ENCODE results near the gene SEMA4B.

Gene SEMA4B

DNA sequence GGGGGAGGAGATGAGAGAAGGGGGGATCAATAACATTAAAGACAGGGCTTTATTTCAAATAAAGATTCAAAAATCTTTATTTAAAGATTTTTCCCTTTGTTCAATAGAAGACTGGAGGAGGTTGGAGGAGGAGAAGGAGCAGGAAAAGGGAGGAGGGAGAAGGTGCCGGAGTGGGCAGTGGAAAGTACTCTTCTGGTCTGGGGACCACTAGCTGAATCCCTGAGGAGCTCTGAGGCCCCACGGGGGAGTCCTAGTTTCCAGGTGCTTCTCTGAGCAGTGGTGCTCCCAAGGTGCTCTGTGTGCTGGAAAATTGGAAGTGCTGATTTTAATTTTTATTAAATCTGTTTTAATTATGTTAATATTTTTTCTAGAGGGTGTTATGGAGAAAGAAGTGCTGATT is 19.4 kb upstream of the SEMA4B start:
- TF ChIP-seq CEBPB (IDR thresholded peaks at IDR 0.05) (no peak), EGR1 (IDR thresholded peaks at IDR 0.05) (no peak), TCF12 (IDR thresholded peaks at IDR 0.05; ENCODE audit: low read depth) (no peak), NFIC (IDR thresholded peaks at IDR 0.05) (no peak), TEAD4 (IDR thresholded peaks at IDR 0.05) (no peak), EP300 (IDR thresholded peaks at IDR 0.05; ENCODE audit: borderline replicate concordance) (no peak)

DNA sequence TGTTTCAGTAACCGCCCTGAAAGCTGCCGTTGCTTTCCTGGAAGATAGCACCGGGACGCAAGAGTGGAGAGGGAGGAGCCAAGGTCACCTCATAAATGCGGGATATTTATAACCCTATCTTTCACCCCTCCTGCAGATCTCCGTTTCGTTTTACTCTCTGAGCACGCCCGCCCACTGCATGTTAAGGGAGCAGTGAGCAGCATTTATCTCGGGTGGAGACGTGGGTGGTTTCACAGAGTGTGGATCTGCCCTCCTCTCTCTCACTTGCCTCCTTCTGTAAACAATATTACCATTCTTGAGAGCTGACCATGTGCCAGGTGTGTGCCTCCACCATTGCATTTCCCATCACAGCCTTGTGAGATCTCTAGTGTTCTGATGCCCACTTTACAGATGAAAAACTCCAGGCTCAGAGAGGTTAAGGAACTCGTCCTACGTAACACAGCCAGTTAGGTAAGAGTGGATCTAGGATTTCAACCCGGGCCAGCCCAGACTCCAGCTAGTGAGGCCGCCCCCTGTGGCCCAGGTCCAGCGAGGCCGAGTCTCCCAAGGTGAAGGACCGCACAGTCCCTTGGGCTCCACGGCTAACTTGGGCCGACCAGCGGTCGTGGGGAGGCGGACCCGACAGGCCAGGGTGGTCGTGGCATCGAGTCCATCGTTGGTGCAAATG is 16.9 kb upstream of the SEMA4B start:
- peak; percentile 56; the same call in 1 of the 2 replicates for TF ChIP-seq EP300 (IDR thresholded peaks at IDR 0.05; ENCODE audit: borderline replicate concordance)
- TF ChIP-seq, protein P1, sequence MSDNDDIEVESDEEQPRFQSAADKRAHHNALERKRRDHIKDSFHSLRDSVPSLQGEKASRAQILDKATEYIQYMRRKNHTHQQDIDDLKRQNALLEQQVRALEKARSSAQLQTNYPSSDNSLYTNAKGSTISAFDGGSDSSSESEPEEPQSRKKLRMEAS (IDR thresholded peaks at IDR 0.05) = peak; percentile 80
- peak; percentile 59 for TF ChIP-seq CEBPB (IDR thresholded peaks at IDR 0.05)
- TF ChIP-seq ZBTB7A (IDR thresholded peaks at IDR 0.05; ENCODE audit: low read depth) = no peak
- TF ChIP-seq FOXM1 (IDR thresholded peaks at IDR 0.05; ENCODE audit: borderline replicate concordance, low read depth) = no peak; the same call in 1 of the 2 replicates
- TF ChIP-seq, protein P2, sequence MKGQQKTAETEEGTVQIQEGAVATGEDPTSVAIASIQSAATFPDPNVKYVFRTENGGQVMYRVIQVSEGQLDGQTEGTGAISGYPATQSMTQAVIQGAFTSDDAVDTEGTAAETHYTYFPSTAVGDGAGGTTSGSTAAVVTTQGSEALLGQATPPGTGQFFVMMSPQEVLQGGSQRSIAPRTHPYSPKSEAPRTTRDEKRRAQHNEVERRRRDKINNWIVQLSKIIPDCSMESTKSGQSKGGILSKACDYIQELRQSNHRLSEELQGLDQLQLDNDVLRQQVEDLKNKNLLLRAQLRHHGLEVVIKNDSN (IDR thresholded peaks at IDR 0.05) = 0 out of 2 replicates have a peak, but pooled peaks have one; percentile 10
- no peak for TF ChIP-seq YY1 (IDR thresholded peaks at IDR 0.05; ENCODE audit: low read depth)
- peak; percentile 40; the same call in 1 of the 2 replicates for TF ChIP-seq TEAD4 (IDR thresholded peaks at IDR 0.05)
- no peak for TF ChIP-seq TAF1 (IDR thresholded peaks at IDR 0.05; ENCODE audit: low read depth)
- peak; percentile 73; the same call in 1 of the 2 replicates for TF ChIP-seq EGR1 (IDR thresholded peaks at IDR 0.05)
- peak; percentile 55; the same call in 1 of the 2 replicates for TF ChIP-seq NFIC (IDR thresholded peaks at IDR 0.05)
- no peak for TF ChIP-seq RAD21 (IDR thresholded peaks at IDR 0.05; ENCODE audit: low read depth)
- TF ChIP-seq, protein P3, sequence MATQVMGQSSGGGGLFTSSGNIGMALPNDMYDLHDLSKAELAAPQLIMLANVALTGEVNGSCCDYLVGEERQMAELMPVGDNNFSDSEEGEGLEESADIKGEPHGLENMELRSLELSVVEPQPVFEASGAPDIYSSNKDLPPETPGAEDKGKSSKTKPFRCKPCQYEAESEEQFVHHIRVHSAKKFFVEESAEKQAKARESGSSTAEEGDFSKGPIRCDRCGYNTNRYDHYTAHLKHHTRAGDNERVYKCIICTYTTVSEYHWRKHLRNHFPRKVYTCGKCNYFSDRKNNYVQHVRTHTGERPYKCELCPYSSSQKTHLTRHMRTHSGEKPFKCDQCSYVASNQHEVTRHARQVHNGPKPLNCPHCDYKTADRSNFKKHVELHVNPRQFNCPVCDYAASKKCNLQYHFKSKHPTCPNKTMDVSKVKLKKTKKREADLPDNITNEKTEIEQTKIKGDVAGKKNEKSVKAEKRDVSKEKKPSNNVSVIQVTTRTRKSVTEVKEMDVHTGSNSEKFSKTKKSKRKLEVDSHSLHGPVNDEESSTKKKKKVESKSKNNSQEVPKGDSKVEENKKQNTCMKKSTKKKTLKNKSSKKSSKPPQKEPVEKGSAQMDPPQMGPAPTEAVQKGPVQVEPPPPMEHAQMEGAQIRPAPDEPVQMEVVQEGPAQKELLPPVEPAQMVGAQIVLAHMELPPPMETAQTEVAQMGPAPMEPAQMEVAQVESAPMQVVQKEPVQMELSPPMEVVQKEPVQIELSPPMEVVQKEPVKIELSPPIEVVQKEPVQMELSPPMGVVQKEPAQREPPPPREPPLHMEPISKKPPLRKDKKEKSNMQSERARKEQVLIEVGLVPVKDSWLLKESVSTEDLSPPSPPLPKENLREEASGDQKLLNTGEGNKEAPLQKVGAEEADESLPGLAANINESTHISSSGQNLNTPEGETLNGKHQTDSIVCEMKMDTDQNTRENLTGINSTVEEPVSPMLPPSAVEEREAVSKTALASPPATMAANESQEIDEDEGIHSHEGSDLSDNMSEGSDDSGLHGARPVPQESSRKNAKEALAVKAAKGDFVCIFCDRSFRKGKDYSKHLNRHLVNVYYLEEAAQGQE (IDR thresholded peaks at IDR 0.05; ENCODE audit: low read depth) = no peak
- no peak for TF ChIP-seq CREB1 (IDR thresholded peaks at IDR 0.05; ENCODE audit: low read depth)
- peak; percentile 34; the same call in 1 of the 2 replicates for TF ChIP-seq TCF12 (IDR thresholded peaks at IDR 0.05; ENCODE audit: low read depth)

DNA sequence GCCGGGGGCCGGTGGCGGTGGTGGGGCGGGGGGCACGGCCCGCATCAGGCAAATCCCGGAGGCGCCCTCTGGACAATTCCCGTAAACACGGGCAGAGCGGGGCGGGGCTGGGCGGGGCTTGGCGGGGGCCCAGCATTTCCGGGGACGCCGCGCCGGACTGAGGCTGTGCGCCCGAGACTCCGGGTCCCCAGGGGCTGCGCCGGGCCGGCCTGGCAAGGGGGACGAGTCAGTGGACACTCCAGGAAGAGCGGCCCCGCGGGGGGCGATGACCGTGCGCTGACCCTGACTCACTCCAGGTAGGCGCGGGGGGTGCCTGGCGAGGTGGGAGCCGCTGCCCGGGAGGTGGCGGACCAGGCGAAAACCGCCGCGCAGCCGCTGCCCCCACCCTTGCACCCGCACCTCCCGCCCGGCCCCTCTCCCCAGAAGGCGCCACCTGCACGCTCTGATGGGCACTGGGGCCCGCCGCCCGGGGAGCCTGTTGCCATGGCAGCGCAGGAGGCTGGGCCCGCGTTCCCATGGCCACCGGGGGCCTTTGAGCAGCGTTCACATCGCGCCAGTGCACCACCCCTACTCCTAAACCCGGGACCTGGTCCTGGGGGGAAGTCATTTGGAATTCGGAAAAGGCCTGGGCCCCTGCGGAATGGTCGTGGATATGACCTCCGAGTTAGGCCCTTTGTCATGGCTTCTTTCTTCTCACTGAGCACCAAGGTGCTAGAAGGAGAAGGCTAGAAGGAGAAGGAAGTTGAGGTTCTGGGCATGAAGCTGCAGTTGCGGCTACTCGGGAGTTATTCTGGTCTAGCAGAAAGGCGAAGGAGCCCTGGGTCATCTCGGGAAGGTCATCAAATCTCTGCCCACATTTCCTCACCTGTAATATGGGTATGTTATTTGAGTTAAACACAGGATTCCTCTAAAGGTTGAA is 16.1 kb upstream of the SEMA4B start:
- peak; percentile 48 for TF ChIP-seq YY1 (IDR thresholded peaks at IDR 0.05; ENCODE audit: low read depth)
- TF ChIP-seq, protein P3 (IDR thresholded peaks at IDR 0.05; ENCODE audit: low read depth) = no peak
- no peak for TF ChIP-seq CREB1 (IDR thresholded peaks at IDR 0.05; ENCODE audit: low read depth)
- TF ChIP-seq RAD21 (IDR thresholded peaks at IDR 0.05; ENCODE audit: low read depth) = no peak
- TF ChIP-seq, protein P1 (IDR thresholded peaks at IDR 0.05) = 0 out of 2 replicates have a peak, but pooled peaks have one; percentile 6
- no peak for TF ChIP-seq CEBPB (IDR thresholded peaks at IDR 0.05)
- TF ChIP-seq, protein P2 (IDR thresholded peaks at IDR 0.05) = no peak
- TF ChIP-seq EP300 (IDR thresholded peaks at IDR 0.05; ENCODE audit: borderline replicate concordance) = peak; percentile 68
- TF ChIP-seq ZBTB7A (IDR thresholded peaks at IDR 0.05; ENCODE audit: low read depth) = peak; percentile 74; the same call in 1 of the 2 replicates
- TF ChIP-seq NFIC (IDR thresholded peaks at IDR 0.05) = peak; percentile 38; the same call in 1 of the 2 replicates
- no peak for TF ChIP-seq TCF12 (IDR thresholded peaks at IDR 0.05; ENCODE audit: low read depth)
- no peak for TF ChIP-seq TEAD4 (IDR thresholded peaks at IDR 0.05)
- TF ChIP-seq TAF1 (IDR thresholded peaks at IDR 0.05; ENCODE audit: low read depth) = no peak; the same call in 1 of the 2 replicates
- TF ChIP-seq EGR1 (IDR thresholded peaks at IDR 0.05) = 0 out of 2 replicates have a peak, but pooled peaks have one; percentile 26
- peak; percentile 23; the same call in 1 of the 2 replicates for TF ChIP-seq FOXM1 (IDR thresholded peaks at IDR 0.05; ENCODE audit: borderline replicate concordance, low read depth)

DNA sequence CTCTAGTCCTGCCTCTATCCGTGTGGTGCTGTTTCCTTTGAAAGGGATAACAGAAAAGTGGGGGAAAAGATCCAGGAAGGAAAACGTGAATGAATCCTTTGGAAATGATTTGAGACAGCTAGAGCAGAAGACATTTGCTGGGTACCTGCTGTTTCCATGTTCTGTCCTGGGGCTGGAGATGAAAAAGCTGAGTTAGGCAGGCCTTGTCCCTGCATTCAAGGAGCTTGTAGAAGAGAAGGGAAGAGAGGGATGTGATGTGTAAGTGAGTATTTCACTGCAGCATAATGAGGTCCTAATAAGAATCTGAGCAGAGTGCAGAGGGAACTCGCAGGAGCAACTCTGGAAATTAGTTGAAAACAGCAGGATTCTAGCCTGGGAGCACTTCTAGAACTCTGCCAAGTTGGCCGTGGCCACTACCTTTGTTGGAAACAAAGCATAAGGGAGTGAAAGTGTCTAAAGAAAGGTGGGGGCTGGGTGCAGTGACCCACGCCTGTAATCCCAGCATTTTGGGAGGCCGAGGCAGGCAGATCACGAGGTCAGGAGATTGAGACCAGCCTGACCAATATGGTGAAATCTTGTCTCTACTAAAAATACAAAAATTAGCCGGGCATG is 13.8 kb upstream of the SEMA4B start:
- TF ChIP-seq CREB1 (IDR thresholded peaks at IDR 0.05; ENCODE audit: low read depth) = no peak
- TF ChIP-seq CEBPB (IDR thresholded peaks at IDR 0.05) = no peak
- TF ChIP-seq EP300 (IDR thresholded peaks at IDR 0.05; ENCODE audit: borderline replicate concordance) = no peak
- TF ChIP-seq TCF12 (IDR thresholded peaks at IDR 0.05; ENCODE audit: low read depth) = no peak
- TF ChIP-seq TEAD4 (IDR thresholded peaks at IDR 0.05) = no peak
- no peak for TF ChIP-seq YY1 (IDR thresholded peaks at IDR 0.05; ENCODE audit: low read depth)
- TF ChIP-seq, protein P2 (IDR thresholded peaks at IDR 0.05) = no peak
- no peak for TF ChIP-seq NFIC (IDR thresholded peaks at IDR 0.05)
- no peak for TF ChIP-seq EGR1 (IDR thresholded peaks at IDR 0.05)
- no peak for TF ChIP-seq FOXM1 (IDR thresholded peaks at IDR 0.05; ENCODE audit: borderline replicate concordance, low read depth)
- TF ChIP-seq, protein P1 (IDR thresholded peaks at IDR 0.05) = no peak
